NCI-H82 treated with DMSO at 0.1 percent for 48 hours (cell line): Measurements from ENCODE around the gene CRBN.

Experiments
- DNase-seq: peaks from one replicate; lab custom pipeline; 2025; ENCODE audit not compliant: unreplicated experiment; lab: John Stamatoyannopoulos, UW

The CRBN gene

DNA sequence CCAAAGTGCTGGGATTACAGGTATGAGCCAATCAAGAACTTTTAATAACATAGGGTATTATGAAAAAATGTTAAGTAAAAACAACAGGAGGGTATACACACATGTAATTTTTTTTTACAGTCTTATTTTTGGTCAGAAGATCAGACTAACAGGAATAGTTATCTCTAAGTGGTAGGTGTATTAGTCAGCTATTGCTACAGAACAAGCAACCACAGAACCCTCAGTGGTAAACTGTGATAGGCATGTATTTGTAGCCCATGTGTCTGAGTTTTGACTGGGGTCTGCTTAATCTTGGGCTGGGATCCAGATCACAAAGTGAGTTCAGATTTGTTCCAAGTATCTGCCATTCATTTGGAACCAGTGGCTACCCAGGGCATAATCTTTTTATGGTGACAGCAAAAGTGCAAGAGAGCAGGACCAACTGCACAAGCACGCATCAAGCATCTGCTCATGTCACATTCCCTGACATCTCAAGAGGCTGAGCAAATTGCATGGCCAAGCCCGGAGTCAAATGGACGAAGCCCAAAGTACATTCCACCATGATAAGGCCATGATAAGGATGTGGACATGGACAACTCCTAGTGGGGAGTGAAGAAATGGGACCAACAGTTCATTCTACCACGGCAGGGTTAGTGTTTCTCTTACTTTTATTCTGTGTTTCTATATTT, 66.3 kb downstream of the CRBN start:
- no peak for DNase-seq

DNA sequence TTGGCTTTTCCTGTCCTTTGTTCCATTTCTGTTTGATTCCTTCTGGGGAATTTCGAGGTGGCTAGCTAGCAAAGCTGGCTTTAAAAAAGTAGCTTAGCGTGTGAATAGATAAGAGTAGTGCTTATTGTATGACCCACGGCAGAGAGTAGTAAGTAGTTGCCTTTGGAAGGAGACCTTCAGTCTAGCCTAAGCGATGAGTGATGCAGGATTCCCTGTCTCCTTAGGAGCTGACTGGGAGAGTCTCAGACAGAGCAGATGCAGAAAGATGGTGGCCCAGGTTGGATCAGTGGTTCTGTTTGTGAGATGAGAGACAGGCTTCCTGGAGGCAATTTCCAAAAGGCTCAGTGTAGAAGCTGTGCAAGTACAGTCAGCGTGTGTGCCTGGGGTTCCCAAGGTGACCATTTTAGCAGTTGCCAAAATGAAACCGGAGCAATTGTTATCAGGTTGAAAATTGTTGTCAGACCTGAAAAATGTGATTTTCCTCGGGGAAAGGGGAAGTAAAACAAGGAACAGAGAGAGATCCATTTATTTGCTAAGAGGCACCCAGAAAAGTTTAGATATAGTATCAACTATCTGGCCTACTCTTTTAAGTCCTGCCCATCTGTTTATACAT, 68.6 kb downstream of the CRBN start:
- DNase-seq, result no peak

DNA sequence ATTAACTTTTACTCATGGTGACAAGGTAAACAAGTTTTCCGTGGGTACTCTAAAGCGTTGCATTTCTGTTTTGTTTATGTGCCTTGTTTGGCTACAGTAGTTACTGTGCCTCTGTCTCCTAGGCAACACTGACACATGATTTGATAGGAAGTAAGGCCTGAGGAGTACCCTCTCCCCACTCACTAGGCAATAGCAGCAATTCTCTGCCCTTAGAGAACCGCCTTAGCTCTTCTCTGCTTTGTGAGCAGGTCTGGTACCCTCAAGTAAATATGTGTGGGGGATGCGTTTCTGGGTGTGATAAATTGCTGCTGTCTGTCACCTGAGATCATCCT, 69.2 kb downstream of the CRBN start, which contains the start of gene IL5RA:
Gene IL5RA, minus strand, starts transcription at position 76 of the 332 bp plus-strand sequence. CDS start 5,390 bp downstream, outside the sequence.
- no peak for DNase-seq

DNA sequence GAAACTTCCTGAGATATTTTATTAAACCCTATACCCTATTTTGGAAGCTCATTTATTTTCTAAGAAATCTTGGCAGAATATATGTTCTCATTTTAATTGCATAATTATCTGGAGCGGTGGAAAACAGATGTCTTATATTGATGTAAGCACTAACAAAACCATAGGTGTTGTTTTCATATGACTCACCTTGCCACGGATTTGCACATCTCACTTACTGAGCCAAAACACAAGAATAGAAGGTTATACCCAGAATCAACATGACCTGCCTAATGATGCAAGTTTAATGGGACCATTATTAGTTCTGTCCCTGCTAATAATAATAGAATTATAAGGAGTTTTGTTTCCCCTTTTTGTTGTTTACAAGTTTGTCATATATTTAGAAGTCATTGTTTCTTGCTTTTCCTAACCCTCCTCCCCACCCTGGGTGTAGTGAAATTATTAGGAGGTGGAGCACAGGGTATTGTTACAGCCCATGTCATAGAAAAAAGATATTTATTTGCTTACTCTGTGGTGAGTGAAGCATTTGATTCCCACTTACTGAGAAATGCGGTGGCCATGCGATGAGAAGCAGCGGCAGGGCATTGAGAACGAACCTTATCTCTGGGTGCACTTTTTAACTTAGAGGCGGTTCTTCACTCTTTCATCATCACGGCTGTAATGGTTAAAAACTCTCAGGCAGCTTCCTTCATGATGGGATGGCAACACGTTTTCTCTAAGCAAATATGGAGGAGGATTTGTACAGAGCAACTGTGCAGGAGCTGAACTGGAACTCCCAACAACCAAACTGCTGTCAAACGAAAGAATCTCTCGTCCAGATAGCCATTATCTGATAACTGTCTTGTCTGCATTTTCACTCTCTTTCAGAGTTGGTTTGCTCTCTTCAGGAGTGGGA, 69.8 kb downstream of the CRBN start:
- no peak for DNase-seq

DNA sequence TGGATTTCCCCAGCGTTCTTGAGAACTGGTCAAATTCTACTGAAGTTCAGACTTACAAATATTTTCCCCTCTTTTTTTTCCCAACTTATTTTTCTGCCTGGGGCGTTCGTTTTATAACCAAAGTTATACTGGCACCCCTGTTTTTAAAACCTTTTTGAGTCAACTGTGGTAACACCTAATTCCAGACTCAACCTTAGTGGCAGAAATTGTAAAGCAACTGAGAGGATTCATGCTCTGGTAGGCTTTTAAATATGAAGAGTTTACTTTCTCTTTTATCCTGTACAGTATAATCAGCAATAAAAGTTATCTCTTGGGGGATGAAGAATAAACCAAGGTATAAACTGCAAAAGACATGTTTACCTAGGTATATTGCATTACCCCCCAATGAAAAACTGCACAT, 71.6 kb downstream of the CRBN start:
- no peak for DNase-seq

DNA sequence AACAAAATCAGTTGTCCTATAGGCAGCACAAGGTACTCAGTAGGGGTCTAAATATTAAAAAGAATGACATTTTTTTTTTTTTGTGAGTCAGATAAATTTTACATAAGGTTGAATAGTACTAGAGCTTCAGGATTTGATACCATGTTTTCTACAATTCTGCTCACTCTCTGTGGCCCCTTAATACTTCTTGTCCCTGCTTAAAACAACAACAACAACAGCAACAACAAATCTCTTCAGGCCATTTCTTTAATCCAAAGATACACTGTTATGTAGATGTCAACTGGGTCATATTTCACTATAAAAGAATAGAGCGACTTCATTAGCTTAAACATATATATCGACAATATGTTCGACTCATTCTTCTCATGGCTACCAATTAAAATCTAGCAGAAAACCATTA, 72.3 kb downstream of the CRBN start:
- no peak for DNase-seq

DNA sequence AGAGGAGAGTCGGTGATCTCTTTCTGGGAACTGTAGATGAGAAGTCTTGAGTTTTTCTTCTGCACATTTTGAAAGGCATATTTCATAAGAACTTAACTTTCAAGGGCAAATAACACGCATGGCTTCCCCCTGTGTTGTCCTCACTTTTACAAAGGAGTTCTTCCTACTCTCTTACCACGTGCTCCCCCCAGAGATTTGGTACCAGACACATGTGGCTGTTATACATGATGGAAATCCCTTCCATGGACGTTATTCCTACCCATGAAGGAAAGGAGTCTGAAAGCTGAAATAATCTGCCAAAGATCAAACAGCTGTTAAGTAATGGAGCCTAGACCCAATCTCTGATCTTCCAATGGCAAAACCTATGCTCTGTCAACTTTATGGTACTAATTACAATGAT, 73.7 kb downstream of the CRBN start:
- DNase-seq, result no peak

DNA sequence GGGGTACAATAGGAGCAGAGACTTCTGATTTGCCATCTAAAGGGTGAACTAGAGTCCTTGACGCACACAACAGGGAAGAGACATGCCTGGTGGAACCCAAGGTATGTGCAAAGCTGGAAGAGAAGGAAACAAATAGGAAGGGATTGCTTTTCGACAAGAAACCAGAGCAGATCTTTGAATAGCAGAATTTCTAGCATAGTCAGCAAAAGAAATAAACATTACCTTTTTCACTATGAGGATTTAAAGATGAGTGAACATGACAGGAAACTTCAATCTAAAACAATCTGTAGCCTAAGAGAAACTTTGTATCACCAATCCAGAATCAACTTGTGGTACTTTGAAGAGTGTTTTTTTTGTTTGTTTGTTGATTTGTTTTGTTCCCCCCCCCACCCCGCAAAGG, 74.2 kb downstream of the CRBN start:
- no peak for DNase-seq

DNA sequence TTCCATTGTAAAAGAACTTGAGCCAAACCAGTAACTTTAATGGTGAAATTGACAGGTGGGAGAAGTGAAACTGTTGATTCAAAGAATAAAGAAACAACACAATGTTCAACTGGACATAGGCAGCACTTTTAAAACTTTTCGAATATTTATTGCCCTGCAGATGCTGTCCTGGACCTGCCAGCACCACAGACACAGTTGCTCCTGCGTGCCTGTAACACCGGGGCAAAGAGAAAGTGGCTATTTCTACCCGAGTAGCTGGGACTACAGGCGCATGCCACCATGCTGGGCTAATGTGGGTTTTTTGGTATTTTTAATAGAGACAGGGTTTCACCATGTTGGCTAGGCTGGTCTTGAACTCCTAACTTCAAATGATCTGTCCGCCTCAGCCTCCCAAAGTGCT, 76.7 kb downstream of the CRBN start:
- DNase-seq, result no peak

DNA sequence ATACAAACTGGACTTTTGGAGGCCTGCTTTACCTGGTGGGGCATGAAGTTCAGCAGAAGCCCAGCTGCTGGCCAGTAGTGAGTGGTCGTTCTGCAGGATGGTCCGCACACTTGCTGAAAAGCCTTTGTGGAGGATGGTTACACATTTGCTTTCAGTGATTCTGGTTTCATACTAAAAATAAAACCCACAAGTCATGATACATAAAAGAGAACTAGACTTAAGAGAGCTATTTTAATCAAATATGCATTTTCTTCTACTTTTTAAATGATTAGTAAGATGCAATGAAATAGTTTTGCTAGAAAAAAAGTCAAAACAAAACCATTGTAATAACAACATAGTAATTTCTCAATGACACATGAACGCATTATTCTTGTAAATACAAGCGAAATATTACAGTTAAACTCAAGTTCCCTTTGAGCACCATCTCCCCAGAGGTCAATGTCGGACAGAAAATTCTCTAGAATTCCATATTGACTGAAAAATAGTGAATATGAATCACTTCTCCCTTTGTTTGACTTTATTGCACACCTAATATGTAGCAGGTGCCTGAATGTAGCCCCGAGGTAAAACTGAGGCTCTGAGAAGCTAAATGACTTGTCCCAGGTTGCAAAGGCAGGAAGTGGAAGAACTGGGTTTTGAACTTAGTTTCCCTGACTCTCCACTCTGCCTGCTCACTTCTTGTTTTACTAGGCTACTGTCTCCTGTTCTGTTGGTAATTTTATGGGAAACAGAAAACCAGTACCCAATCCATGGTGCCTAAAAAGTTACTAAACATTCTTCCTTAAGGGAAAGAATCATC, 77.6 kb downstream of the CRBN start:
- DNase-seq, result no peak
